ENCODE data around the gene WNT9A. TPM values are rescaled to one million over a fixed set of nuclear protein-coding genes. Genes with fewer than 3 reads are reported as not detected.

WNT9A gene
- total and polyA plus RNA-seq, 9 of the 15 experiments (the other 6 are each of a cell fraction or from before 2014, with no cell fraction given), result 0.04 to 0.17 (median 0.10) TPM; not detected in 4

GRCh38 chr1:227885648-227886502, 61.9 kb downstream of the WNT9A start (continued):
- no peak for TF ChIP-seq SMARCA4 (IDR thresholded peaks at IDR 0.05)
- TF ChIP-seq TCFL5 (CRISPR knock-in tag; conservative IDR thresholded peaks at IDR 0.05), result no peak
- peak; percentile 42 for TF ChIP-seq RBFOX2 (IDR thresholded peaks at IDR 0.05; ENCODE audit: low read depth, low read length)
- TF ChIP-seq ARID4B (CRISPR knock-in tag; IDR thresholded peaks at IDR 0.05), result no peak
- TF ChIP-seq PCBP2 (IDR thresholded peaks at IDR 0.05; ENCODE audit: low read depth, low read length, poor library complexity, severe bottlenecking), result no peak
- TF ChIP-seq ZHX1 (conservative IDR thresholded peaks at IDR 0.05; ENCODE audit: low read length), result no peak
- no peak for TF ChIP-seq ZNF253 (CRISPR knock-in tag; conservative IDR thresholded peaks at IDR 0.05)
- TF ChIP-seq ID3 (CRISPR knock-in tag; IDR thresholded peaks at IDR 0.05), result no peak
- TF ChIP-seq ID3 (tag; IDR thresholded peaks at IDR 0.05), result 0 out of 2 replicates have a peak, but pooled peaks have one; percentile 27
- TF ChIP-seq TCF3 (CRISPR knock-in tag; IDR thresholded peaks at IDR 0.05), result 0 out of 2 replicates have a peak, but pooled peaks have one; percentile 4
- TF ChIP-seq PCBP1 (IDR thresholded peaks at IDR 0.05; ENCODE audit: low read depth, low read length, poor library complexity, severe bottlenecking), result no peak
- no peak for TF ChIP-seq GABPB2 (CRISPR knock-in tag; conservative IDR thresholded peaks at IDR 0.05)
- no peak for TF ChIP-seq PHF21A (IDR thresholded peaks at IDR 0.05; ENCODE audit: borderline replicate concordance, low read depth)
- no peak for TF ChIP-seq DMBX1 (CRISPR knock-in tag; IDR thresholded peaks at IDR 0.05; ENCODE audit: borderline replicate concordance)
- TF ChIP-seq E4F1 (CRISPR knock-in tag; IDR thresholded peaks at IDR 0.05; ENCODE audit: borderline replicate concordance), result no peak
- TF ChIP-seq ZNF133 (CRISPR knock-in tag; IDR thresholded peaks at IDR 0.05), result no peak
- TF ChIP-seq RAD21 (CRISPR knock-in tag; conservative IDR thresholded peaks at IDR 0.05 in 1 of 2, IDR thresholded peaks at IDR 0.05 in 1 of 2), result no peak
